BLaER1 (cell line): ENCODE measurements around the gene UGT1A10.
"Not testable (repeated sequence)": the region's sequence is repeated elsewhere in the genome, so short reads cannot be mapped to it uniquely, and the experiment has no call there.

Experiments
- H3K27ac ChIP-seq: shearing (Covaris generic); formaldehyde crosslinking; 2 replicates; pipeline ENCODE4 v1.8.1; 2022
- H3K27me3 ChIP-seq: shearing (Covaris generic); formaldehyde crosslinking; 2 replicates; pipeline ENCODE4 v1.8.1; 2022
- H3K36me3 ChIP-seq: shearing (Covaris generic); formaldehyde crosslinking; 2 replicates; pipeline ENCODE4 v1.8.1; 2022
- H3K4me1 ChIP-seq: shearing (Covaris generic); formaldehyde crosslinking; 2 replicates; pipeline ENCODE4 v1.8.1; 2022
- H3K4me2 ChIP-seq: shearing (Covaris generic); formaldehyde crosslinking; 2 replicates; pipeline ENCODE4 v1.8.1; 2022
- H3K4me3 ChIP-seq: shearing (Covaris generic); formaldehyde crosslinking; 2 replicates; pipeline ENCODE4 v1.8.1; 2022
- H3K9ac ChIP-seq: shearing (Covaris generic); formaldehyde crosslinking; 2 replicates; pipeline ENCODE4 v1.8.1; 2022
- H3K9me3 ChIP-seq: shearing (Covaris generic); formaldehyde crosslinking; 2 replicates; pipeline ENCODE4 v1.8.1; 2022
- H4K20me1 ChIP-seq: shearing (Covaris generic); formaldehyde crosslinking; 2 replicates; pipeline ENCODE4 v1.8.1; 2022
- Cebpa-rat ChIP-seq: shearing (Covaris generic); IDR thresholded peaks from 2 replicates; pipeline ENCODE4 v1.8.1; 2022

UGT1A10 gene

GRCh38 chr2:233611284-233611683 is 25.0 kb upstream of the UGT1A10 start:
- Histone ChIP-seq H3K27me3 (no peaks in the 10 kb centered on the region), H3K36me3 (no peaks in the 10 kb centered on the region), H3K27ac (no peak overlapping the region), H3K9ac (no peak overlapping the region), H4K20me1 (no peaks in the 10 kb centered on the region), H3K9me3 (peaks cover 11% of the 10 kb centered on the region), H3K4me2 (no peak overlapping the region), H3K4me1 (no peaks in the 10 kb centered on the region), H3K4me3 (no peak overlapping the region)
- TF ChIP-seq Cebpa-rat = no peak

GRCh38 chr2:233617476-233617875 is 18.8 kb upstream of the UGT1A10 start, which contains the start of gene UGT1A8:
TSS of gene UGT1A8 (plus strand) at chr2:233617633. CDS start at chr2:233617708, 75 bp downstream.
- not testable (repeated sequence) for H3K27me3 ChIP-seq, H3K4me3 ChIP-seq, H3K4me2 ChIP-seq, H3K27ac ChIP-seq, H4K20me1 ChIP-seq, H3K4me1 ChIP-seq, H3K9ac ChIP-seq, H3K36me3 ChIP-seq, H3K9me3 ChIP-seq

GRCh38 chr2:233620204-233620603 is 16.0 kb upstream of the UGT1A10 start:
- no peak overlapping the region for H3K4me2 ChIP-seq
- no peak overlapping the region for H3K27ac ChIP-seq
- H3K36me3 ChIP-seq = no peaks in the 10 kb centered on the region
- no peak overlapping the region for H3K9ac ChIP-seq
- no peaks in the 10 kb centered on the region for H3K4me1 ChIP-seq
- no peaks in the 10 kb centered on the region for H3K9me3 ChIP-seq
- no peaks in the 10 kb centered on the region for H3K27me3 ChIP-seq
- no peak overlapping the region for H3K4me3 ChIP-seq
- TF ChIP-seq Cebpa-rat = no peak
- no peaks in the 10 kb centered on the region for H4K20me1 ChIP-seq

GRCh38 chr2:233621863-233622262 is 14.4 kb upstream of the UGT1A10 start:
- not testable (repeated sequence) for H3K36me3 ChIP-seq, H3K4me3 ChIP-seq, H3K9ac ChIP-seq, H4K20me1 ChIP-seq, H3K9me3 ChIP-seq, H3K4me2 ChIP-seq, H3K4me1 ChIP-seq, H3K27me3 ChIP-seq, H3K27ac ChIP-seq

GRCh38 chr2:233627331-233628025 is 8.8 kb upstream of the UGT1A10 start:
- H3K27ac ChIP-seq = no peak overlapping the region
- no peak for TF ChIP-seq Cebpa-rat
- H3K4me3 ChIP-seq = no peak overlapping the region

GRCh38 chr2:233638836-233639235 is 2.6 kb downstream of the UGT1A10 start:
- Histone ChIP-seq H4K20me1 (no peaks in the 10 kb centered on the region), H3K27ac (no peak overlapping the region), H3K4me1 (no peaks in the 10 kb centered on the region), H3K4me3 (no peak overlapping the region), H3K9ac (no peak overlapping the region), H3K27me3 (no peaks in the 10 kb centered on the region), H3K4me2 (no peak overlapping the region), H3K9me3 (peaks cover 19% of the 10 kb centered on the region), H3K36me3 (no peaks in the 10 kb centered on the region)
- TF ChIP-seq Cebpa-rat = no peak

More at GRCh38 chr2:233627331-233628025, 8.8 kb upstream of the UGT1A10 start:
- no peaks in the 10 kb centered on the region for H3K27me3 ChIP-seq
- no peaks in the 10 kb centered on the region for H3K4me1 ChIP-seq
- no peaks in the 10 kb centered on the region for H4K20me1 ChIP-seq
- no peak overlapping the region for H3K9ac ChIP-seq
- no peak overlapping the region for H3K4me2 ChIP-seq
- no peaks in the 10 kb centered on the region for H3K36me3 ChIP-seq
- H3K9me3 ChIP-seq = 0 out of 2 replicates have a peak, but pooled peaks cover 9% of the 10 kb centered on the region

- Histone ChIP-seq H4K20me1 (no peaks in the 10 kb centered on the region), H3K4me3 (no peak overlapping the region), H3K27me3 (no peaks in the 10 kb centered on the region), H3K9ac (no peak overlapping the region), H3K27ac (no peak overlapping the region), H3K4me1 (no peaks in the 10 kb centered on the region), H3K36me3 (no peaks in the 10 kb centered on the region), H3K9me3 (peaks cover 28% of the 10 kb centered on the region), H3K4me2 (no peak overlapping the region)
- no peak for TF ChIP-seq Cebpa-rat
Measured at GRCh38 chr2:233639860-233640259, 3.6 kb downstream of the UGT1A10 start.

- Histone ChIP-seq H3K9ac (no peak overlapping the region), H3K27ac (no peak overlapping the region), H3K4me3 (no peak overlapping the region), H3K4me1 (no peaks in the 10 kb centered on the region), H3K9me3 (peaks cover 56% of the 10 kb centered on the region), H4K20me1 (no peaks in the 10 kb centered on the region), H3K36me3 (no peaks in the 10 kb centered on the region), H3K27me3 (no peaks in the 10 kb centered on the region), H3K4me2 (no peak overlapping the region)
- no peak for TF ChIP-seq Cebpa-rat
Measured at GRCh38 chr2:233643128-233643527, 6.9 kb downstream of the UGT1A10 start.

GRCh38 chr2:233646033-233646432 is 9.8 kb downstream of the UGT1A10 start:
- not testable (repeated sequence) for H3K27me3 ChIP-seq, H3K36me3 ChIP-seq, H3K4me1 ChIP-seq, H3K4me2 ChIP-seq, H4K20me1 ChIP-seq, H3K27ac ChIP-seq, H3K9ac ChIP-seq, H3K4me3 ChIP-seq
- peaks cover 56% of the 10 kb centered on the region for H3K9me3 ChIP-seq

- H3K36me3 ChIP-seq = no peaks in the 10 kb centered on the region
- H3K27ac ChIP-seq = no peak overlapping the region
Measured at GRCh38 chr2:233650981-233651380, 14.7 kb downstream of the UGT1A10 start.

GRCh38 chr2:233651430-233651829 is 15.2 kb downstream of the UGT1A10 start:
- Histone ChIP-seq H4K20me1 (no peaks in the 10 kb centered on the region), H3K4me2 (no peak overlapping the region), H3K9ac (no peak overlapping the region), H3K4me3 (no peak overlapping the region), H3K27ac (no peak overlapping the region), H3K9me3 (peaks cover 12% of the 10 kb centered on the region), H3K36me3 (no peaks in the 10 kb centered on the region), H3K4me1 (no peaks in the 10 kb centered on the region), H3K27me3 (no peaks in the 10 kb centered on the region)
- TF ChIP-seq Cebpa-rat = no peak

More at GRCh38 chr2:233650981-233651380, 14.7 kb downstream of the UGT1A10 start:
- H3K27me3 ChIP-seq = no peaks in the 10 kb centered on the region
- no peak overlapping the region for H3K4me3 ChIP-seq
- no peaks in the 10 kb centered on the region for H4K20me1 ChIP-seq
- H3K4me1 ChIP-seq = no peaks in the 10 kb centered on the region
- H3K4me2 ChIP-seq = no peak overlapping the region
- no peak overlapping the region for H3K9ac ChIP-seq
- H3K9me3 ChIP-seq = peaks cover 16% of the 10 kb centered on the region
- TF ChIP-seq Cebpa-rat = no peak
